ENCODE measurements around the gene NAA40.

Gene NAA40

DNA sequence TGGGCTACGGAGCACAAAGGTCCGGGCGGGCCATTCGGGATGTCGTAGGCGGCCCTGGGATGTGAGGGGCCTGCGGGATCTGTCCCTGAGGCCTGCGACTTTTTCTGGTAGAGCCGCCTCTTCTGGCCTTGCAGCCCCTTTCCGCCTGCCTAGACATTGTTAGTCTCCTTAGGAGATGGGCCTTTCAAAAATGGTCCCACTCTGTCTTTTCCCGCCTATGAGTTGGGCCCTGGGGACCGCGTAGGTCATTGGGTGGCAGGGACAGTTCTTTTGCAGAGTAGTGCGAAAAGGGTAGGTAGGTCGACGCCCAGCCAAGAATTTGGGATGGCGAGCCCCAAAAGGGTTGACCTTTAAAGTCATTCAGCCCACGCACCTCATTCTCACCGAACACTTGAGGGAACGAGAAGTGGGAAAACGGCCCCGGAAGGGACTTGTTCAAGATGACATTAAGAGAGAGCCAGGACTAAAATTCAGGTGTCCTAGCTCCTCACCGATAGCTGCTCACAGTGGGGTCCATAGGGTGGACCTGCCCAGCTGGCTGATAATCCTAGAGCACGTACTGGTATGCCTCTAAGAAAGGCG lies 48.2 kb downstream of the NAA40 start:
- DNase-seq (ENCODE audit: low read depth) = no peak

DNA sequence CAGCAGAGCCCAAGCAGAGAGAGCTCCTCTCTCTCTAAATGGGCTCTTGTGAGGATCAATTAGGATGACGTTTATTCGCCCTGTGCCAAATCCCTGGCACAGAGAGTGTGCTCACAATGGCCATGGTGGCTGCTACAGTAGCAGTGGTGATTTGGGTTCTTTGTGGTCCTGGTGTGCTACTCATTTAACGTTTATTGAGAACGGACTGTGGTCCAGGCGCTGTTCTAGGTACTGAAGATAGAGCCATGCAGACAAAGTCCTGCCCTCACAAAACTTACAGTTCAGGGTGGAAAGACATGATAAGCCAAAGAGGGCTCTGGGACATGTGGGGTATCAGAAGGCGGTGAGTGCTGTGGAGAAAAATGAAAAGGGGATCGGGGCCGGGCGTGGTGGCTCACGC lies 52.8 kb downstream of the NAA40 start:
- DNase-seq (ENCODE audit: low read depth) = no peak

DNA sequence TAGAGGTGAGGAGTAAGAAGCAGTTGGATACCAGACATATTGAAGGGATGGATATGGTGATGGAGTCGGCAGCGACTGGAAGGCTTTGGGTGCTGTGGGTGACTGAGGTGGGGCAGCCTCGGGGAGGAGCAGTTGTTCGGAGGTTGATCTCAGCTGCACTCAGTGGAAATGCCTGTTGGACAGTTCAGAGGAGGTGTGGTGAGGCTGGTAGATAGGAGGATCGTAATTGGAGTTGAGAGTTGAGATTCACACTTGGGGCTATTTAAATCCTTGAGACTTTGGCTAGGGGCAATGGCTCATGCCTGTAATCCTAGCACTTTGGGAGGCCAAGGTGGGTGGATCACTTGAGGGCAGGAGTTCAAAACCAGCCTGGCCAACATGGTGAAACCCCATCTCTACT lies 54.3 kb downstream of the NAA40 start:
- no peak for DNase-seq (ENCODE audit: low read depth)

DNA sequence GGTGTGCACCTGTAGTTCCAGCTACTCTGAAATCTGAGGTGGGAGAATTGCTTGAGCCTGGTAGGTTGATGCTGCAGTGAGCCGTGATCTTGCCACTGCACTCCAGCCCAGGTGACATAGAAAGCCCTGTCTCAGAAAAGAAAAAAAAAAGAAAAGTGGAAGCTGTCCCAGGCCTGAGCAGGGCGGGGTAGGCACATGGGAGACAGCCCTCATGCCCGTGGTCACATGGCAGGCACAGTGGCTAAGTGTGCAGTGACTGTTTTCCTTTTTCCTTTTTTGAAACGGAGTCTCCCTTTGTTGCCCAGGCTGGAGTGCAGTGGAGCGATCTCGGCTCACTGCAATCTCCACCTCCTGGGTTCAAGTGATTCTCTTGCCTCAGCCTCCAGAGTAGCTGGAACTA lies 55.2 kb downstream of the NAA40 start:
- no peak for DNase-seq (ENCODE audit: low read depth)

DNA sequence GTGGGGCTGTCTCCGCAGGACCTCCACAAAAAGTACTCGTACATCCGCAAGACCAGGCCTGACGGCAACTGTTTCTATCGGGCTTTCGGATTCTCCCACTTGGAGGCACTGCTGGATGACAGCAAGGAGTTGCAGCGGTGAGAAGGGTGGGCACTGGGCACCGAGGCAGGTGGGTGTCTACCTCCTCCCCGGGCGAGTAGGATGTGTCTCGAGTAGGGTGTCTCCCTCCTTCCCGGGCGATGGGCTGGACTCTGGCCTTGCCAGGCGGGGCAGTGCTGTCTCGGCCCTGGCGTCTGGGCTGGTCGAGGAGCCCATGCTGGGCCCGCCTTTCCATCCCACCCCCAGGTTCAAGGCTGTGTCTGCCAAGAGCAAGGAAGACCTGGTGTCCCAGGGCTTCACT lies 57.7 kb downstream of the NAA40 start:
- no peak for DNase-seq (ENCODE audit: low read depth)

DNA sequence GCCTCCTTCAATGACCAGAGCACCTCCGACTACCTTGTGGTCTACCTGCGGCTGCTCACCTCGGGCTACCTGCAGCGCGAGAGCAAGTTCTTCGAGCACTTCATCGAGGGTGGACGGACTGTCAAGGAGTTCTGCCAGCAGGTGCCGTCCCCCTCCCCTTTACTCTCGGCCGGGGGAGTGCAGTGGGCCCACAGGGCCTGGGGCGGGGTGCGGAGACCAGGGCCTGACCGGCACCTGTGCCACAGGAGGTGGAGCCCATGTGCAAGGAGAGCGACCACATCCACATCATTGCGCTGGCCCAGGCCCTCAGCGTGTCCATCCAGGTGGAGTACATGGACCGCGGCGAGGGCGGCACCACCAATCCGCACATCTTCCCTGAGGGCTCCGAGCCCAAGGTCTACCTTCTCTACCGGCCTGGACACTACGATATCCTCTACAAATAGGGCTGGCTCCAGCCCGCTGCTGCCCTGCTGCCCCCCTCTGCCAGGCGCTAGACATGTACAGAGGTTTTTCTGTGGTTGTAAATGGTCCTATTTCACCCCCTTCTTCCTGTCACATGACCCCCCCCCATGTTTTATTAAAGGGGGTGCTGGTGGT lies 58.4 kb downstream of the NAA40 start:
- no peak for DNase-seq (ENCODE audit: low read depth)

DNA sequence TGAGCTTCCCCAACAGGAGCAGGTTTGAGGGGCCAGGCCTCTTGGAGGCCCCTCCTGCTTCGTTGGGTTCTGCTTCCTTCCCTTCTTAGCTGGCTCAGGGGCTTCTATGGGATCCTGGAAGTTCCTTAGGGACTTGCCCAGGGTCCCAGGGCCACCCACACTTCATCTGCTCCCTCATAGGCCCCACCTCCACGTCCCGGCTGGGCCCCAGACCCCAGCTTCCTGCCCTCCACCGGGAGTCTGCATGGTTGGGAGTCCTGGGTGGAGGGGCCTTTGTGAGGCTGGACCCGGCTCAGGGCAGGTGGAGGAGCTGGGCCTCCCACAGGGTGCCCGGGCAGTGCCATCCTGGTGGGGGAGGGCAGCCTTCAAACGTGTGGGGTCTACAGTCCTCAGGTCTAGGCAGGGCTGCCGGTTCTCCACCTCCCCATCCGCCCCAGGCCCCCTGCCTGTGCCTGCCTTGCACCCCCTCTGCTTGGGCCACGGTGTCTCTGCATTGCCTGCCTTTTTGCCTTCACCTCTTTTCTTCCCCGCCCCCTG lies 59.1 kb downstream of the NAA40 start:
- DNase-seq (ENCODE audit: low read depth) = no peak

DNA sequence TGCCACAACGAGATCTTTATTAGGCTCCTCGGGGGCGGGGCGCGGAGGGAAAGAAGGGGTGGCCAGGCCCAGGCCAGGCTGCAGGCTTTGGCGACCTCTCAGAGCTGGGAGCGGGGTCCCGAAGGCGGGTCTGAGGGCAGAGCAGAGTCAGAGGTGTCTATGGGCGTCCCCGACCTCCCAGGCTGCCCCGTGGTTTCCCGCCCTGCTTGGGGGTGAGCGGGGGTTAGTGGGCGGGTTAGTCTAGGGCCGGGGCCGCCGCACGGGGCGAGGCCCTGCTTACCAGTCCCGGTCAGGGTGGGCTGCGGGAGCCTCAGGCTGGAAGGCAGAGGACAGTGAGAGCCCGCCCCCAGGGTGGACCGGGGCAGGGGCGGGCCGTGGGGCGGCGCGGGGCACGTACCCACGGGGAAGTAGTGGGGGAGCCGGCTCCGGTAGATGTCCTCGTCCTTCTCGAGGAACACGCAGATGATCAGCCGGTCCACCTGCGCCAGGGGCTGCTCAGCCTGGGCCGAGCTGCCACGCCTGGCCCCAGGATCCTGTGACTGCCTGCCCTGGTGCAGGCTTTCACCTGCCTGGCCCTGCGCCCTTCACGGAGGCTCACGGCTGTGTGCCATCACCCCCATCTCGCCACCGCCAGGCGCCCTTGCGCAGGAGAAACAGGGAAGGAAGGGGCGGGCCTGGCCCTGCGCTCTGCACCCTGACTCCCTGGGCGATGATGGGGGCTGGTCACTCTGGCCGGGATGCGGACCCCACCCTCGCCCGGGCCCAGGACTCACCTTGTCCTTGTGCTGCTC lies 60.0 kb downstream of the NAA40 start:
- DNase-seq (ENCODE audit: low read depth) = no peak

DNA sequence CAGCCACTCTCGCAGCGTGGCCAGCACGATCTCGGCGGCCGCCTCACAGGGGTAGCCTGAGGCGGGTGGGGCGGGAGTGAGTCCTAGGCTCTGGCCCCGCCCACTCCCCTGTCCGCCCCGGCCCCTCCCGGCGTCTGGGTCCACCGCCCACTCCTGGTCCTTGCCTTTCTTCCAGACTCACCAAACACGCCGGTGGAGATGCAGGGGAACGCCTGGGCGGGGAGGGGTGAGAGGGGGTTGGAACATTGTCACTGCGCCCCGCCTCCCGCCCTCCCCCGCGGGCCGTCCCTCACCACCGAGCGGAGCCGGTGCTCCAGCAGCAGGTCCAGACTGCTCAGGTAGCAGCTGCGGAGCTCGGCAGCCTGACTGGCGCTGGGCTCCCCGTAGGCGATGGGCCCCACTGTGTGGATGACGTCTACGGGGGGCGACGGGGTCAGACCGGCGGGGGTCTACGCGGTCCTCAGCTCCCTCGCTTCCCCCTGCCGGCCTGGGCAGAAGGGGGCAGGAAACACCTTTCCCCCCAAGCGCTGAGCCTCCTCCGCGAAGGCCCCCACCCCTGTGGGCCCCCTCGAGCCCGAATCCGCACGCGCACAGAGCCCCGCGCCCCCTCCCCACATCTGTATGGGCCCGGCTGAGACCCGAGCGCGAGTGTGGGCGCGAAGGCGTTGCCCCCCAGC lies 60.7 kb downstream of the NAA40 start:
- DNase-seq (ENCODE audit: low read depth) = no peak

DNA sequence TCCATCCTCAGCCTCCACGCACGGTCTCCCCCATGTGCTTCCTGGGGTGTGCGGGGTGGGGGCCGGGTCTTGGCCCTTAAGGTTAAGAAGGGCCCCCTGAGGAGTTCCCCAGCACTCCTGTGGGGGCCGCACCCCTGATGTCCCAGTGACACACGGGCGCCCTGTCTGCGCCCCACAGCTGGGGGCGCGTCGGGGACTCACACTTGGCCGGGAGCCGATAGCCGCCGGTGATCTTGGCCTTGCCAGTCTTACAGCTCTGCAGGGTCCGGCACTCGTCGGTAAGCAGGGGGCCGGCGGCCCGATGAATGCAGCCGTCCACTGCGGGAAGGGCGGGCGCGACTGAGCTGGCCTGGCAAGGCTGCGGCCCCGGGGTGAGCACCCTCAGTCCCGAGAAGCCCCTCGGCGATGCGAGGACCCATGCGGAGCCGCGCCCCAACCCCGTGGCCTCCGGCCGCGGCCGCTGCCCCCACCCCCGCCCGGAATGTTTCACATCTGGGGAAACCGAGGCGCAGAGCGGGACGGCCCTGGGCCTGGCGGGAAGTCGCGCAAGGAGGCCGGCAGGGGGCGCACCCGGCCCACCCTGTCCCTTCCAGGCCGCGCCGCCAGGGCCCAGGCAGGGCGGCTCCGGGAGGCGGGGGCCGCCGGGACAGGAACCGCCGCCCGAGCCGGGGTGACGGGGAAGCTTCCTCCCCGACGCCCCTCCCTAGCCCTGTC lies 61.4 kb downstream of the NAA40 start:
- DNase-seq (ENCODE audit: low read depth) = no peak

DNA sequence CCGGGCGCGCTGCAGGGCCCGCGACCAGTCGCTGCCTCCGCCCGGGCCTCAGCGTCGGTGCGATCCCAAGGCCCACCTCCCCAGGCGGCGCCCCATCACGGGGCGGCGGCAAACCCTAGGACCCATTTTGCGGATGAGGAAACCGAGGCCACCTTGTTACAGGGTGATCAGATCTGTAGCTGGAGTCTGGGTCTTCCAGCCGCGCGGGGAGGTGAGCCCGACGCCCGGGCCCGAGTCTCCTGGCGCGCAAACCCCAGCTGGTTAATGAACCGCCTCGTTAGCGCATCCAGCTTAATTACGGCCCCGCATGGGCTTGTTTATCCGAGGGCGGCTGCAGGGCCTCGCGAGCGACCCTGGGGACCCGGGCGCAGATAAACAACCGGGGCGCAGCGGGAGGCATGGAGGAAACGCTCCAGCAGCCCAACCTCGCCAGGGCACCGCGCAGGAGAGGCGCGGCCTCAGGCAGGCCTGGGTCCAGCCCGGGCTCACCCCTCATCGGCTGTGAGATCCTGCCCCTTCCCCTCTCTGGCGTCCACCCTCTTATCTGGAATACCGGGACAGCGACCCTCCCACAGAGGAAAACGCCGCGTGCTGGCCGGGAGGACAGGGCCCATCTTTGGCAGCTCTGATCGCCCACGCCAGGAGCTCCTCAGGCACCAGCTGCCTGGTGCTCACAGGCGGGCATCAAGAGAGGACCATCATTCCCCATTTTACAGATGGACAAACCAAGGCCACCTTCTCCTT lies 62.1 kb downstream of the NAA40 start:
- DNase-seq (ENCODE audit: low read depth) = no peak

DNA sequence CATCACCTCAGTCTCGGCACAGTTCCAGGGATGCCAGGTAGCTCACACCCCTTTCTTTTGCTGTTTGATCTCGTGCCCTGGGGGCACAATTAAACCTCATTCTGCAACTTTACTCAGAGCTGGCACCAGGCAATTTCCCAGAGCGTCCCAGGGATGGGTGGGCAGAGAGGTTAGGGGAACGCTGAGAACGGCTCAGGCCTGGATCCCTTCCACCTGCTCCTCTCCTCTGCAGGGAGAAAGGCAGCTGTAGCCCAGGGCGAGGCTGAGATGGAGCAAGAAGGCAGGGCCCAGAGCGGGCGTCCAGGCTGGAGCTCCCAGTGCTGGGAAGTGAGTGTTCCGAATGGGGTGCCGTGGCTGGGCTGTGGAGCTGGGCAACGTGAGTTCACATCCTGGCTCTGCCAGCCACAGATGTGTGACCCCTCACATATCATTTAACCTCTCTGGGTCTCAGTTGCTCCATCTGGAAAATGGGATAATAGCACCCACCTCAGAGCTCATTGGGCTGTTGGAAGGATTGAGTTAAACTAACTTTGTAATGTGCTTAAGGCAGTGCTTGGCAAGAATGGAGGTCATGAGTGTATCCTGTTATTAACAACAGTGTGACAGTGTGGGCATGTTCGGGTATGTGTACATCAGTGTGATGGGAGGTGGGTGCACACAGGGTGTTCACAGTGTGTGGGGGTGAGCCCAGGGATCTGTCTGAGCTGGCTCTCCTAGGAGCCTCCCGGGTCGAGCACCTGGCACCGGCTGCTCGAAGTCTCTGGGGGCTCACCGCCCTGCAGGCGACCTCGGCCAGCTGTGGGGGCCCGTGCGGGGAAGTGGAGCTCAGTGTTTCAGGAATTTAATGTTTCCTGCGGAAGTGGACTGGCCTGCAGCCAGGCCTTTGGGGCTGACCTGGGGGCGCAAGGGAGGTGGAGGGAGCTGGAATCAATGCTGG lies 63.0 kb downstream of the NAA40 start:
- DNase-seq (ENCODE audit: low read depth) = no peak

DNA sequence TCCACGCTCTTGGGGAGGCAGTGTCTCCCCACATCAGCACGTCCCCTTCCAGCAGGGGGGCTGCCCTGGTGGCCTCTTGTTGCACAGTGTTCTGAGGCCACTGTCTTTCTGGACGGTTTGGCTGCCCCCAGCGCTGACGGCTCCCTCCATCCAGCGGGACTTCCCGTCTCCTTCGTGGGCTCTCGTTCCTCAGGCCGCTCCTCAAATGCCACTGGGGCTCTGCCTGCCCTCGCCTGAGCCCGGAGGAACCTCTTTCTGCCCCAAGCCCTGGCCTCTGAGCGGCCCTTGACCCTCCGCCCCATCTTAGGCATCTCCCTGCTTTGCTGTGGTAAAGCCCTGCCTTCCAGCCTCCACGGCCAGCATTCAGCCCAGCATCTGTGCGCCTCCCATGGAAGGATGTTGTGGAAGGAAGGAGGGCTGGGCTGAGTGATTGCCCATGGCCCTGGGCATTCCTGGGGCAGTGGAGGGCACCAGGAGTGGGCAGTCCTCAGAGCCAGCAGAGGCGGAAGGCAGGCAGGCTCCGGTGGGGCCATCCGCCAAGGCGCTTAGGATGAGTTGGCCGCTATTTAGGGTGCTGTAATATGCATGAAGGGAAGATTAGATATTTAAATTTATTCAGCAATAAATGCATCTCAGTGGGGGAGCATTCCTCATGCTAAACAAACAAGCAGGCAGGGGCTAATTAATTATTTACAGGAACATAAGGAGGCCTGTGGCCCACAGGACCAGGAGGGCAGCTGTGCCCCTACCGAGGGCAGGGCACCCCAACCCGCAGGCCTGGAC lies 65.2 kb downstream of the NAA40 start:
- DNase-seq (ENCODE audit: low read depth) = no peak

DNA sequence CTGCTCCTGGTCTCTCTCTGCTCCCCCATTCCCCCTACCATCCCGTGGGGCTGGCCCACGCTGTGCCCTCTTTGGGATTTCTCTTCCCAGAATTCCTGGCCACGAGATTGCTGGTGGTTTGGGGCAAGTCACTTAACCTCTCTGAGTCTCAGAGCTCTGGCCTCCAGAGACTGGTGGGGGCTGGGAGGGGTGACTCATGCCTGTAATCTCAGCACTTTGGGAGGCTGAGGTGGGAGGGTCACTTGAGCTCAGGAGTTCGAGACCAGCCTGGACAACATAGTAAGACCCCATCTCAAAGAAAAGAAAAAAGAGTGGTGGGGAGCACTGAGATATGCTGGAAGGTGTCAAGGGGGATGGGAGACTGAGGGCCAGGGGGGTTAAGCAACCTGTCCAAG lies 65.8 kb downstream of the NAA40 start:
- DNase-seq (ENCODE audit: low read depth) = no peak

DNA sequence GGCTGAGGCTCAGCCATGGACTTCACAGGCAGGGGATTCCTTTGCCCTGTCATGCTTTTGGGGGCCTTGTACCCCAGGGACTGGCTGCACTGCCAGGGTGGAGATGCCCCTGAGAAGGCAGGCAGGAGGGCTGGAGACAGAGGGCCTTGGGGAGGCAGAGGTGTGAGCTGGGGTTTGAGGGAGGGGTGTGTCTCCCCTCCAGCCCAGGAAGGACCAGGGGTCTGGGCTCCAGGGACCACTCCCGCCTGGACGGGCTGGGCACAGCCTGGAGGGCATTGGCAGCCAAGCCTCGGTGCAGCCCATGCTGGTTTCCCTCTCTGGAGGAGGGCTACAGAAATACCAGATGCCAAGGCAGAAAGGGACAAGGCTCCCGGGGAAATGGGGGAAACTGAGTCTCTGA lies 66.9 kb downstream of the NAA40 start:
- DNase-seq (ENCODE audit: low read depth) = no peak

DNA sequence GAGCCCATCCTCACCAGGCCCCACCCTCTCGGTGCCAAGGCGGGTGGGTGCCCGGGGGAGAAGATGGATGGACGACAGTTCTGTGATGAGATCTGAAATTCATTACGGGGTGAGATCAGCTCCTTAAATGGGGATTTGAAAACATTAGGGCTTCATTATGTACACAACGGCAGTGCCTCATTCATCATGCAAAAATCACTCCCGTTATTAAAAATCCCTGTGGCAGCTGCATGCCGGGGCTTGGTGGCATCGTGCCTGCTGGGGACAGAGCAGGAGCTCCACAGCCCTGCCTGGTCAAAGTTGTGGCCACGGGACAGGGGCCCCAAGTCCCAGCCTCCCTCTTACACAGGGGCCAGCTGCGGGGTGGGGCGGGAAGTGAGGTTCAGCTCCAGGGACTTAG lies 67.6 kb downstream of the NAA40 start:
- no peak for DNase-seq (ENCODE audit: low read depth)
